GM21529 (cell line): ENCODE measurements around the gene PROX2.

Source experiments
- ATAC-seq: cut with Tn5 transposase; IDR thresholded peaks from one replicate; pipeline ENCODE4 v1.9.1; 2021; ENCODE audit not compliant: unreplicated experiment

The PROX2 gene

GRCh38 chr14:74846168-74846567, 29.8 kb downstream of the PROX2 start:
- no peak for ATAC-seq

DNA sequence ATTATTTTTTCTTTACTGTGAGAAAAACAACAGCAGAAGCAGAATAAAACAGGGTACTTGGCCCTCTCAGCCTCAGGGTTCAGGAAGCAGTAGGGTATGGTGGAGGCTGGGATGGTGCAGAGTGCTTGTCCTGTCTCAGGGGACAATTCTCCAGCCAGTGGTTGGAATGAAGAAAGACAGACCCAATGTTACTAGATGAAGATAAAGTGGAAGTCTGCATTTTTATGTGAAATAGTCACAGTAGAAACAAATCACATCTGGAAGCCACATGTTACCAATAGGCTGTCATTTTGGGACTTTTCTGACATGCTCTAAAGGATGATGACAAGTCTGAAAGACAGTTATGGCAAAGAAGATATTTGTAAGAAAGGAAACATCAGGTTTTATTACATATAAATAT, 32.3 kb downstream of the PROX2 start:
- ATAC-seq: no peak

DNA sequence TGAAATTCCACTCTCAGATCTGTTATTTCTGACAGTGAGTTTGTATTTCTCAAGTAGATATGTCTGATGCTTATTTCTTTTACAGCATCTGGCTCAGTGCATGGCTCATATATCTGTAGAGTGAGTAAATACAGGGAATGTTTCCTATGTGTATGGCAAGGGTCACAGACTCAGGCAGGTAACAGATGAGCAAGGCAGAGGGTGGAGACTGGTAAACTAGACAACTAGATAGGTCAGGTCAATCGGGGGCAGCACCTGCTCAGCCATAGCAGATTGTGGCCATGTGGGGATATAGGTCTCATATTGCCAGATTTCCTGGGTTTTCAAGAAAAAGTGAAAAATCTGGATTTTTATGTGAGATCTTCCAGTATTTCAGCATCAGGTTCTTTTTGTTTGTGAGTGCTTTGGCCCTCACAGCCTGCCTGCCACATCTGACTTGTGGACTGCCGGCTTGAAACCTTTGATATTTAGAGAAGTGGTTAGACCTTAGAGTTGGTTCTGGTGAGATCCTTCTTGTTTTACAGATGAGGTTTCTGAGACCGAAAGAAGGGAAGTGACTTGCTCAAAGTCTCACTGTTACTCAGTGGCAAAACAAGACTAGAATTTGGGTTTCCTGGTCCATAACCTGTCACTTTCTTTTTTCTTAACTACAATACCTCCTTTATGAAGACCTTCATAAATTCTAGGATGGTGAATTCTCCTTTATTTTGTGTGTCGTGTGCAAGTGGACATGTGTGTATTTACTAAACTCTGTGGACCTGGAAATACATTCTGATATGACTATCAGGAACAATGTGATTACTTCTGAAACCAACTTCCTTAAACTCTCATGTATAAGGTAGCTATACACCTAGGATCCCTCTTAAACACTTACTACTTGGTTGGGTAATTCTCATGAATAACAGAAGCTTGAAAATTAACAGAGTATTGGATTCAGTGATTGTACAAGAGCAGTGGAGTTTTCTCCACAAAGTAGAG, 34.4 kb downstream of the PROX2 start:
- ATAC-seq: peak; percentile 77

GRCh38 chr14:74840603-74841030, 35.3 kb downstream of the PROX2 start:
- ATAC-seq: peak; percentile 53

GRCh38 chr14:74838166-74838565, 37.8 kb downstream of the PROX2 start:
- no peak for ATAC-seq

GRCh38 chr14:74836251-74836960, 39.5 kb downstream of the PROX2 start:
- no peak for ATAC-seq

DNA sequence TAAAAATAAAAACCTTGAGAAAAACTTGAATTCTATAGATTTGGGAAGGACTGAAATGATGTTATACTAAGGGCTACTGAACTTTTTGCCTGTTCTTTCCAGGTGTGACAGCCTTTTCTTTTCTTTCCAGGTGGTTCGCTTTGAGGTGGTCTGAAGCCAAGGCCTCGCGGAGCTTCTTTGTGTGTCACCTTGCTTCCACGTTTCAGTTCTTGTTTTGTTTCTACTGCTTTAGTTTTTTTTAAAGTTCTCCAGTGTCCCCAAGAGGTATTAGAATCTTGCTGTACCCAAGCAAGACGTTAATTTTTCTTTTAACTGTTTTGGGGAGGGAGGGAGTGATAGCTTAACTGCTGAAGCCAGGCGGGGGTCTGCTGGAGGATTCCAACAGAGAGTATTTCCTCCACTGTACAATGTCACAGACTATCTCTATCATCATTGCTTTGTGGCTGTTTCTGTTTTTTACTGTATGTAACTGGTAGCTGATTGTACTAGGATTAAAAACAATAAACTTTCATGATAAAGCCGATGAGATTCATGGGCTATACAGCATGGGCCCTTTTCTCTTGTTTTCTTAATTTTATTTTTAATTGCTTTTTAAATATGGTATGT, 40.2 kb downstream of the PROX2 start:
- no peak for ATAC-seq

DNA sequence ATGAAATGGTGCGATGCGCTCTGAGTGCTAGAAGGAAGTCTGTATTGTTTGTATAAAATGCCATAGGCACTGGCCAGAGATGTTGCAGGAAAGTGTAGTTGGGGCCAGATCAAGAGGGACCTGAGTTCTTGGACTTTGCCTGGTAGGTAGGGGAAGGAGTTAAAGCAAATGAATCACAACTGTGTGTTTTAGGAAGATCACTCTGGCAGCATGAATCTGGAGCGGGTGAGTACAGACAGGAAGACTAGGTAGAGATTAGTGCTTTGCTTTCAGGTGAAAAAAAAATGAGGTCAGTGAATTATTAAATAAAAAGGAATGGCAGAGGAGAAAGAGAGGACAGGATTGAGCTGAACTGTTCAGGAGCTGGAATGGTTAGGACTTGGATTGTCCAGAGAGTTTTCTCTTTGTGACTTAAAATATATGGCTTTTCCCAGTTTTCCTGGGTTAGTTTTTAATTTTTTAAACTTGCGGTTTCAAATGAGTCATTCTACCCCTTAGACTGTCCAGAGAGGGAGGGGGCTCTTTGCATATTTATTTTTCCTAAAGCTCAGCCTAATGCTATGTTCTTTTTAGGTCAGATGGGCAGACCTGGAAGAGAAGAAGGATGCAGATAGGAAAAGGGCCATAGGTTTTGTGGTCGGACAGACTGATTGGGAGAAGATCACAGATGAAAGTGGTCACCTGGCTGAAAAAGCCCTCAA, 41.1 kb downstream of the PROX2 start:
- ATAC-seq: no peak

DNA sequence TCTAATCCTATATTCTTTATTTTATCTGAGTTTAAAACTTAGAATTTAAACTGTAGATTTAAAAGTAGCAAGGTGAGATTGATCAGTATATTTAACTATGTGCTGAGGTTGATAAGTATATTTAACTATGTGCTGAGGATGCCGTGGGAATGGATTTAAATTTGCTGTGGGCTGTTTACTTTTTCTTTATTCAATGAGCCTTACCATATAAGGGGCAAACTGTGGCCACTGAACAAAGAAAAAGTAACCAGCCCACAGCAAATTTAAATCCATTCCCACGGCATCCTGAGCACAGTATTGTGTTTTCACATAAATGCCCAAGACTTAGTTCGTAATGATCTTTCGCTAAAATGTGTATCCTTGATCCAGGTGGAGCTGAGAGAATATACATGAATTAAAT, 43.1 kb downstream of the PROX2 start:
- no peak for ATAC-seq

DNA sequence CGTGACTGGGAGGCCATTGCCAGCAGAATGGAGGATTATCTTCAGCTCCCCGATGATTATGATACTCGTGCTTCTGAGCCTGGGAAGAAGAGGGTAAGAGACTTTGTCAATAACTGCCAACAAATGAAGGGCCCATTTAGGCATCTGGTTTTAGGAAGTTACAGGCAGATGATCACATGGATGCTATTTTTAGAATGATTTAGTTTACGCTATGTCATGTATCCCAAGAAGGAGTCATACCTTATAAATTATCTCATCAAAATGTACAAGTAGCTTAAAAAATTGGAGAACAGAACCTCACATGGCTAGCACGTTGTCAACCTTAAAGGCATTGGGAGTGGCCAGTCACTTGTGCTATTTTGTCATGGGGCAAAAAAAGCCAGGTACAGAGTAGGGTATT, 46.7 kb downstream of the PROX2 start:
- ATAC-seq: no peak

GRCh38 chr14:74826574-74826973, 49.4 kb downstream of the PROX2 start:
- no peak for ATAC-seq
